RPMI8226 (cell line): ENCODE results near the gene TRIM56.
"Not testable (repeated sequence)": the region's sequence is repeated elsewhere in the genome, so short reads cannot be mapped to it uniquely, and the experiment has no call there.

ENCODE experiments used
- DNase-seq: peaks from one replicate; pipeline ENCODE4 v3.0.0-alpha.2; 2015

The TRIM56 gene

GRCh38 chr7:101092266-101092905, 7.1 kb downstream of the TRIM56 start:
- not testable (repeated sequence) for DNase-seq

- no peak for DNase-seq
Observed at GRCh38 chr7:101093906-101094305, 8.6 kb downstream of the TRIM56 start.

- no peak for DNase-seq
Observed at GRCh38 chr7:101094376-101094775, 9.1 kb downstream of the TRIM56 start.

GRCh38 chr7:101094791-101095375, 9.6 kb downstream of the TRIM56 start:
- peak; percentile 73 for DNase-seq

GRCh38 chr7:101096331-101096956, 11.2 kb downstream of the TRIM56 start:
- DNase-seq = no peak

GRCh38 chr7:101096957-101097347, 11.7 kb downstream of the TRIM56 start:
- DNase-seq = no peak

- no peak for DNase-seq
Observed at GRCh38 chr7:101097561-101097960, 12.3 kb downstream of the TRIM56 start.

GRCh38 chr7:101099969-101100781, 14.9 kb downstream of the TRIM56 start:
- DNase-seq = peak; percentile 89

GRCh38 chr7:101100858-101101847, 15.9 kb downstream of the TRIM56 start:
- DNase-seq = no peak

- no peak for DNase-seq
Observed at GRCh38 chr7:101102026-101102425, 16.7 kb downstream of the TRIM56 start.

- not testable (repeated sequence) for DNase-seq
Observed at GRCh38 chr7:101103701-101104100, 18.4 kb downstream of the TRIM56 start.

- DNase-seq = no peak
Observed at GRCh38 chr7:101104193-101104713, 19.0 kb downstream of the TRIM56 start.

- DNase-seq = no peak
Observed at GRCh38 chr7:101104799-101105198, 19.5 kb downstream of the TRIM56 start.

- not testable (repeated sequence) for DNase-seq
Observed at GRCh38 chr7:101105248-101105647, 20.0 kb downstream of the TRIM56 start.

- DNase-seq = no peak
Observed at GRCh38 chr7:101106386-101106785, 21.1 kb downstream of the TRIM56 start.

GRCh38 chr7:101108330-101108857, 23.1 kb downstream of the TRIM56 start:
- DNase-seq = no peak

- no peak for DNase-seq
Observed at GRCh38 chr7:101108961-101109360, 23.7 kb downstream of the TRIM56 start.

- no peak for DNase-seq
Observed at GRCh38 chr7:101109368-101109767, 24.1 kb downstream of the TRIM56 start.

GRCh38 chr7:101111261-101111660, 26.0 kb downstream of the TRIM56 start:
- DNase-seq = no peak

GRCh38 chr7:101112233-101112632, 27.0 kb downstream of the TRIM56 start:
- no peak for DNase-seq

- DNase-seq = not testable (repeated sequence)
Observed at GRCh38 chr7:101113140-101113539, 27.9 kb downstream of the TRIM56 start.

- no peak for DNase-seq
Observed at GRCh38 chr7:101113836-101114235, 28.6 kb downstream of the TRIM56 start.
